ENCODE measurements around the gene SCTR. TPM values are rescaled to one million over a fixed set of nuclear protein-coding genes. Genes with fewer than 3 reads are reported as not detected.

Gene SCTR
- total RNA-seq, 1 donor from 2014 or later: not detected

GRCh38 chr2:119545754-119546446, 21.6 kb upstream of the SCTR start:
- Histone ChIP-seq H3K4me1 (peaks cover 0 to 4% of the 10 kb centered on the region in 2 donors), H3K9me3 (no peaks in the 10 kb centered on the region), H3K27me3 (no peaks in the 10 kb centered on the region), H3K36me3 (no peaks in the 10 kb centered on the region), H3K27ac (no peak overlapping the region), H3K4me3 (no peak overlapping the region)
- intact Hi-C loops (cut with DNase I): loop anchor here (2.0 to 5.0 kb wide), 2 partner anchors 179 to 211 kb away; partner anchors contain the start of genes C2orf76, DBI and PTPN4
- no peak for TF ChIP-seq CTCF (IDR thresholded peaks at IDR 0.05)
- no peak for DNase-seq (ENCODE audit: low spot score in 2 of 2)

GRCh38 chr2:119544939-119545475, 20.7 kb upstream of the SCTR start:
- intact Hi-C loops (cut with DNase I): loop anchor here (1.0 to 5.0 kb wide), 3 partner anchors 62 to 212 kb away; partner anchors contain the start of genes C2orf76, DBI and PTPN4
- no peak for DNase-seq (ENCODE audit: low spot score in 2 of 2)
- peak overlapping the region; percentile 74 to 81 for H3K4me3 ChIP-seq
- peak overlapping the region; percentile 17 to 62 for H3K27ac ChIP-seq
- H3K9me3 ChIP-seq: no peaks in the 10 kb centered on the region
- no peak for TF ChIP-seq CTCF (IDR thresholded peaks at IDR 0.05)
- no peaks in the 10 kb centered on the region for H3K27me3 ChIP-seq
- peaks cover 0 to 4% of the 10 kb centered on the region in 2 donors for H3K4me1 ChIP-seq
- H3K36me3 ChIP-seq: no peaks in the 10 kb centered on the region

DNA sequence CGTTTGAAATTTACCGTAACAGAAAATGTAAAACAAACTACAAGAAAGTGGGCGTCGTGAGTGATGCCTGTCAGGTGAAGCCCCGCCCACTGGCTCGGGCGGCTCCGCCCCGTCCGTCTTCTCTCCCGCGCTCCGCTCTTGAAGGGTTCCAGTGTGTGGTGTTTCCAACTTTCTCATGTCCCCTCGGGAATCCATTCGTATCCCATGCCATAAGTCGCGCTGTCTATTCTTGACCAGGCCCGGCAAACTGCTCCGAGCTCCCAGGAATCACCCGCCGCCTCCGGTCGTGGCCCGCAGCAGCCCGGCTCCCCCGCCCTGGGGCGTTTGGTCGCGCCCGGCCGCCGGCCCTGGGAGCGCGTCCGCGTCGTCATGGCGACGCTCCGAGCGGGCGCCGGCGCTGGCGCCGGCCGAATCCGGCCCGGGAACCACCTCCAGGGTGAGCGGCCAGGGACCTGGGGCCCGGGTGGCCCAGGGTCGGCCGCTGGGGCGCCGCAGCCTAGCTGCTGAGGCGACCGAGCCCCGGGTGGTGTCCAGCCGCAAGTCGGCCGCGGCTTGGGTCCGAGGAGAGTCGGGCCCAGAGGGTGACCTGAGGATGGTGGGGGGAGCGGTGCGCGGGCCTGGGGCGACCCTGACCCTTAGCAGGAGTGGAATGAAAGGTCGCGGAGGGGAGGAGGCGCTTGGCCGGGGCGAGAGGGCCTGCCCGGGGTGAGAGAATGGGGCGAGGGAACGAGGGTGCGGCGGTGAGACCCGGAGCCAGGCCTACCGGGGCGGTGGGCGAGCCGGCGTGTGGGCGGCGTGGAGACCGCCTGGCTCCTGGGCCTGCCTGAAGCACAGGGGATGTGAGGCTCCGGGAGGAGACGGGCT, 20.0 kb upstream of the SCTR start, which contains the start of gene CFAP221:
CFAP221 (plus strand) TSS at position 375 of the 864 bp plus-strand sequence. CDS start 1,683 bp downstream, outside the sequence.
- Histone ChIP-seq H3K36me3 (no peaks in the 10 kb centered on the region), H3K4me1 (peaks cover 0 to 4% of the 10 kb centered on the region in 2 donors), H3K4me3 (peak within 1 kb of the TSS; percentile 74 to 81), H3K27ac (peak within 1 kb of the TSS; percentile 17 to 62), H3K9me3 (no peaks in the 10 kb centered on the region), H3K27me3 (no peaks in the 10 kb centered on the region)
- TF ChIP-seq CTCF (IDR thresholded peaks at IDR 0.05): no peak
- intact Hi-C loops (cut with DNase I): loop anchor here (1.0 to 2.0 kb wide), 2 partner anchors 61 to 178 kb away; partner anchors contain the start of genes C2orf76 and DBI
- DNase-seq (ENCODE audit: low spot score in 2 of 2): peak in 1 of 2 donors; percentile 72

DNA sequence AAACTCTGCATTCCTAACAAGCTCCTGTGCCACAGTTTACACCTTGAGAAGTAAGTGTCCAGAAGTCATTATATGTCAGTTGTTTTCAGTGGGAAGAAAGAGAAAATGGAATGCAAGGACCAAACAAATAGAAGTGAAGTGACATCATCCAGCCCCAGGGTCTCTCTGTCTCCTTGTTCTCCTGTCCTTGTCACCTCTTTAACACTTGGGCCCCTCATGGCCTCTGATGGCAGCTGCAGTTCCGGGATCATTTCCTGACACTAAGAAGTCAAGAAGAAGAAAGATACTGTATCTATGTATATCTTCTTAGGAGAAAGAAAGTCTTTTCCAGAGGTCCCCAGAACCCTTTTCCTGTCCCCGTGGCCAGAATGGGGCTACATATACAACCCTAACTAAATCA, 17.2 kb upstream of the SCTR start:
- no peak overlapping the region for H3K27ac ChIP-seq
- no peaks in the 10 kb centered on the region for H3K9me3 ChIP-seq
- no peak for TF ChIP-seq CTCF (IDR thresholded peaks at IDR 0.05)
- no peak for DNase-seq (ENCODE audit: low spot score in 2 of 2)
- H3K4me1 ChIP-seq: peaks cover 0 to 4% of the 10 kb centered on the region in 2 donors
- intact Hi-C loops (cut with DNase I): no loop called here
- no peaks in the 10 kb centered on the region for H3K36me3 ChIP-seq
- H3K4me3 ChIP-seq: no peak overlapping the region
- no peaks in the 10 kb centered on the region for H3K27me3 ChIP-seq

DNA sequence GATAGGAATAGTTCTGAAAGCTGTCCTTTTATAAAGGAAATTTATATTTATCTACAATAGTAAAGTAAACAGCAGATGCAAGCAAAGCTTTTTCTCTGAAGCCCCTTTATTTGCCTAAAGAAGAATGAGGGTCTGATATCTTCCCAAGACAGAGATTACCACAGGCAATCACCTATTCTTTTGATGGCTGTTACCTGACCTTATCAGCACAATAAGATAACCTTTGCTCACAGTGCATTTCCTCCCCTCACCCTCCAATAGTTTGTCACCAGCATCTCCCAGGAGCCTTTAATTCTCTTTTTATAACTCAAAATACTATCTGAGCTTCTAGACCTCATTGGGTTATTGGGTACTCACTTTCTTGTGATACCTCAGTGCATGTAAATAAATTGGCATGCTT, 13.5 kb upstream of the SCTR start:
- intact Hi-C loops (cut with DNase I): no loop called here
- Histone ChIP-seq H3K27ac (no peak overlapping the region), H3K36me3 (no peaks in the 10 kb centered on the region), H3K27me3 (no peaks in the 10 kb centered on the region), H3K9me3 (peaks cover 8 to 15% of the 10 kb centered on the region in 2 donors), H3K4me1 (no peaks in the 10 kb centered on the region), H3K4me3 (no peak overlapping the region)
- TF ChIP-seq CTCF (IDR thresholded peaks at IDR 0.05): no peak
- DNase-seq (ENCODE audit: low spot score in 2 of 2): no peak

All from ascending aorta (tissue), 2 donors.